RWPE2 (cell line): ENCODE measurements around the gene ING3.

Experiments
- ATAC-seq: fragments of 200-7000 bp; cut with Tn5 transposase; 3 replicates; pipeline ENCODE4 v1.9.1; 2021; ENCODE audit warnings: low read depth
- DNase-seq: peaks from one replicate; pipeline ENCODE4 v3.0.0-alpha.2; 2020; ENCODE audit warnings: low spot score
- H3K27ac ChIP-seq: fragments of 450-650 bp; 2 replicates; pipeline ENCODE4 v1.5.1; 2017; ENCODE audit warnings: mild to moderate bottlenecking; ENCODE audit not compliant: poor library complexity, severe bottlenecking
- H3K27me3 ChIP-seq: fragments of 250-450 bp; sonication (Bioruptor Pico); 2 replicates; pipeline ENCODE4 v1.5.1; 2021; ENCODE audit warnings: mild to moderate bottlenecking, moderate library complexity; ENCODE audit not compliant: insufficient read depth, poor library complexity, severe bottlenecking
- H3K36me3 ChIP-seq: fragments of 250-450 bp; sonication (Bioruptor Pico); 2 replicates; pipeline ENCODE4 v1.5.1; 2020; ENCODE audit warnings: low read depth, mild to moderate bottlenecking, moderate library complexity
- H3K4me1 ChIP-seq: fragments of 250-450 bp; sonication (Bioruptor Pico); 2 replicates; pipeline ENCODE4 v1.5.1; 2021; ENCODE audit warnings: mild to moderate bottlenecking, moderate library complexity; ENCODE audit not compliant: insufficient read depth, poor library complexity, severe bottlenecking
- H3K4me3 ChIP-seq: fragments of 250-450 bp; sonication (Bioruptor Pico); 2 replicates; pipeline ENCODE4 v1.5.1; 2021; ENCODE audit warnings: mild to moderate bottlenecking, moderate library complexity; ENCODE audit not compliant: severe bottlenecking
- H3K9me3 ChIP-seq: fragments of 250-450 bp; sonication (Bioruptor Pico); 2 replicates; pipeline ENCODE4 v1.5.1; 2021; ENCODE audit warnings: mild to moderate bottlenecking, moderate library complexity; ENCODE audit not compliant: severe bottlenecking
- TF ChIP-seq, protein P1 (sequence below): fragments of 450-650 bp; IDR thresholded peaks from one replicate; pipeline ENCODE4 v1.5.1; 2017; ENCODE audit warnings: mild to moderate bottlenecking, moderate library complexity; ENCODE audit not compliant: poor library complexity, severe bottlenecking

ING3 gene

DNA sequence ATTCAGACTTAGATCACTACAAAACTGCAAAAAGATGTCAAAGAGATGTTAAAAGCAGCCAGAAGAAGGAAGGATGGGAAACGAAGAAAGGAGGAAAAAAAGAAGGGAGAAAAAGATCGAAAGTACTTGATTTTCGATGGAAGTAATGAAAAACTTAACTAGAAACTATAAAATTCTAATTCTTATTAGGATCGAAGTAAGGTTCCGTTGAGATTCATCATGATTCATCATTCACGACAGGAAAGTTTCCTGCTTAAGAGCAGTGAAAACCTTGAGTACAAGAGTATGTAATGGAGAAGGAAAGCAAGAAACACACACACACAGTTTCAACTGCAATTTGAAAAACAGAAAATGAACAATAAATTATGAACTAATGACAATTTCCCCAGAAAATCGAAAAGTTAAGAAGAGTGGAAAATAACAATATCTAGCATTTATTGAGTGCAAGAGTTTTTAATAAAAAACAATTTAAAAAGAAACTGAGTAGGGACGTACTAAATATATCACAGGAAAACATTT, 1.1 kb upstream of the ING3 start:
- H3K4me3 ChIP-seq, result peak overlapping the region; percentile 48
- H3K27me3 ChIP-seq, result no peaks in the 10 kb centered on the region
- H3K27ac ChIP-seq, result no peak overlapping the region
- peaks cover 26% of the 10 kb centered on the region for H3K36me3 ChIP-seq
- DNase-seq (no peak), ATAC-seq (no peak)
- no peaks in the 10 kb centered on the region for H3K9me3 ChIP-seq
- TF ChIP-seq, protein P1, sequence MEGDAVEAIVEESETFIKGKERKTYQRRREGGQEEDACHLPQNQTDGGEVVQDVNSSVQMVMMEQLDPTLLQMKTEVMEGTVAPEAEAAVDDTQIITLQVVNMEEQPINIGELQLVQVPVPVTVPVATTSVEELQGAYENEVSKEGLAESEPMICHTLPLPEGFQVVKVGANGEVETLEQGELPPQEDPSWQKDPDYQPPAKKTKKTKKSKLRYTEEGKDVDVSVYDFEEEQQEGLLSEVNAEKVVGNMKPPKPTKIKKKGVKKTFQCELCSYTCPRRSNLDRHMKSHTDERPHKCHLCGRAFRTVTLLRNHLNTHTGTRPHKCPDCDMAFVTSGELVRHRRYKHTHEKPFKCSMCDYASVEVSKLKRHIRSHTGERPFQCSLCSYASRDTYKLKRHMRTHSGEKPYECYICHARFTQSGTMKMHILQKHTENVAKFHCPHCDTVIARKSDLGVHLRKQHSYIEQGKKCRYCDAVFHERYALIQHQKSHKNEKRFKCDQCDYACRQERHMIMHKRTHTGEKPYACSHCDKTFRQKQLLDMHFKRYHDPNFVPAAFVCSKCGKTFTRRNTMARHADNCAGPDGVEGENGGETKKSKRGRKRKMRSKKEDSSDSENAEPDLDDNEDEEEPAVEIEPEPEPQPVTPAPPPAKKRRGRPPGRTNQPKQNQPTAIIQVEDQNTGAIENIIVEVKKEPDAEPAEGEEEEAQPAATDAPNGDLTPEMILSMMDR, result no peak
- H3K4me1 ChIP-seq, result peaks cover 15% of the 10 kb centered on the region

DNA sequence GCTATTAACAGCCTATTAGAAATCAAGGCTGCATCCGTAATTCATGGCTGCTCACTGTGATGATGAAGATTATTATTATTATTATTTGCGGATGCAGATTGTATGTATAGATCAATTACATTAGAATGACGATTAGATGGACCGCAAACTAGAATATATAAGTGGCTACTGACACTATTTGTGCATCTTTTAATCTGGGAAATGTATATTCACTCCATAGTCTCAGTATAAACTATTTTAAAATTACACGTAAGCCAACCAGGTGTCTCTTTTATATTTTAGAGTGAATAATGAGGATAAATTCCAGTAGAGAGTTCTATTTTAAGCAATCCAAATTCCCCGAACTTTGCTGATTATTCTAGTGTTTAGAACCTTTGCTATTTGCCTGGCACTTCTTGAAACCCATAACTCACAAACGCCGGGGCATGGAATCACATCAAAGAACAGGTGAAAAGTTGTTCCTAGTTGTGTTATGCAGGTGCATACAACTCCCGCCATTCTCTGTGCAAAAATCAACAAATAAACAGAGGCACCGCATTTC, 509 bp upstream of the ING3 start:
- no peak for DNase-seq
- H3K27ac ChIP-seq, result no peak overlapping the region

DNA sequence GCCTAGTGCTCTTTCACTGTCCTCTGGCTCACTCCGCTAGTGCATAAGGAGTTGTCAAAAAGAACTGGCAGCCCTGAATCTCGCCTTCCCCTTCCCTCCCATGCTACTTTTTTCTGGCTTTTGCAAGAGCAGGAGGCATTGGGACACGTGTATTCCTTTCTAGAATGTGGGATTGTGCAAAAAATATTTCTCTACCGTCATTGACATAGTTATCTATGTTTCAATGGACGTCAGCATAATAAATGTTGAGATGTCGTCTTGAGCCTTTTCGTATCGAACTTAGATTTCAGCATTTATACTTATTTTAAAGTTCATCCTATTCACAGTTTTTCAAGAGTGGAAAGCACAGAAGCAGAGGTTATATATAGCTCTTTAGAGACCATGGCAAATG, 727 bp downstream of the ING3 start:
- H3K9me3 ChIP-seq, result no peaks in the 10 kb centered on the region
- peak overlapping the region; percentile 61 for H3K27ac ChIP-seq
- H3K4me3 ChIP-seq, result peak overlapping the region; percentile 48
- H3K4me1 ChIP-seq, result peaks cover 15% of the 10 kb centered on the region
- DNase-seq (no peak), ATAC-seq (no peak)
- no peaks in the 10 kb centered on the region for H3K27me3 ChIP-seq
- peaks cover 44% of the 10 kb centered on the region for H3K36me3 ChIP-seq
- TF ChIP-seq, protein P1, result no peak

More for the DNA sequence above, 509 bp upstream of the ING3 start:
- Histone ChIP-seq H3K36me3 (peaks cover 32% of the 10 kb centered on the region), H3K27me3 (no peaks in the 10 kb centered on the region), H3K9me3 (no peaks in the 10 kb centered on the region), H3K4me3 (peak overlapping the region; percentile 48), H3K4me1 (peaks cover 15% of the 10 kb centered on the region)
- TF ChIP-seq, protein P1, result no peak
- no peak for ATAC-seq

DNA sequence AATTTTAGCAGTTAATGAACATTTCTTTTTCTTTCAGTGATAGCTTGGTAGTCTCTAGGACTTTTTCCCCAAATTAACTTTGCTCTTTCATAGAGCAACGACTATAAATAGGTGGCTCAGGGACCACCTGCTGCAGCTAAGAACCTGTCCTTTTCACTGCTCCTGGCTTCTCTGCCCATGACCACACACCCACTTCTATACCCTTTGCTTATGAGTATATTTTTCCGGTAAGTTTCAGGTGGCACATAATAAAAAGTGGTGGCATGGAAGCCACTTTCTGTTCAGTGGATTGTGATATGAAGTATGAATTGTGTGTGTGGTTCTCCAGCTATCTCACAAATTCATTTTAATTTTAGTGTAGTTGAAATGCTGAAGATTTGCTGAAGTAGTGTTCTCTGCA, 1.2 kb downstream of the ING3 start:
- Histone ChIP-seq H3K27ac (no peak overlapping the region), H3K36me3 (peaks cover 50% of the 10 kb centered on the region), H3K9me3 (no peaks in the 10 kb centered on the region), H3K27me3 (no peaks in the 10 kb centered on the region), H3K4me1 (peaks cover 15% of the 10 kb centered on the region), H3K4me3 (peak overlapping the region; percentile 48)
- ATAC-seq (no peak), DNase-seq (no peak)
- TF ChIP-seq, protein P1, result no peak

DNA sequence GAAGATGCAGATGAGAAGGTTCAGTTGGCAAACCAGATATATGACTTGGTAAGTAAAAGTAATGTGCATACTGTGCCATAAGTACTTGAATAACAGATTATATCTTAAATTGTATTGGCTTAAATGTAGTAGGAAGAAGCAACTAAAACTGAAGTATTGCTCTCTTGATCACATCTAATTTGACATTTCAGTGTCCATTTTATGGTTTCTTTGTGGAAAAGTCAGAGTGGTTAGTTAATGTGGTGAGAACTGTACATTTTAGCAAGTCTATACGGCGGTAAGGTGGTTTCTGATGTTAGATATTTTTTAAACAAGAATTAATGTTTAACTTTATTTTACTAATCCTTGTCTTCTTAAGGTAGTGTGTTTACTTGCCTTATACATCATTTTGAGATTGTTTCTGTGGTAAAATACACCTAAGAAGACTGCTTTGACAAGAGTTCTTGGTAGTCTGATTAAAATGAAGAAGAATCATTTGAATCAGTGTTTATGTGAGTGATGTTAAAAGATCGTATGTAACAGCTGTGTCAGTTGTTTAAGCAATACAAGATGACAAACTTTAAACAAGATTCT, 5.1 kb downstream of the ING3 start:
- Histone ChIP-seq H3K27me3 (no peaks in the 10 kb centered on the region), H3K27ac (no peak overlapping the region), H3K4me1 (peaks cover 11% of the 10 kb centered on the region), H3K36me3 (peaks cover 56% of the 10 kb centered on the region), H3K9me3 (no peaks in the 10 kb centered on the region), H3K4me3 (no peak overlapping the region)
- DNase-seq (no peak), ATAC-seq (no peak)
- TF ChIP-seq, protein P1, result no peak
